ENCODE results near the gene OR6M1. TPM values are rescaled to one million over a fixed set of nuclear protein-coding genes. Genes with fewer than 3 reads are reported as not detected.

Gene OR6M1
- polyA plus RNA-seq, 1 of the 3 experiments (the other 2 are of a cell fraction), result not detected

DNA sequence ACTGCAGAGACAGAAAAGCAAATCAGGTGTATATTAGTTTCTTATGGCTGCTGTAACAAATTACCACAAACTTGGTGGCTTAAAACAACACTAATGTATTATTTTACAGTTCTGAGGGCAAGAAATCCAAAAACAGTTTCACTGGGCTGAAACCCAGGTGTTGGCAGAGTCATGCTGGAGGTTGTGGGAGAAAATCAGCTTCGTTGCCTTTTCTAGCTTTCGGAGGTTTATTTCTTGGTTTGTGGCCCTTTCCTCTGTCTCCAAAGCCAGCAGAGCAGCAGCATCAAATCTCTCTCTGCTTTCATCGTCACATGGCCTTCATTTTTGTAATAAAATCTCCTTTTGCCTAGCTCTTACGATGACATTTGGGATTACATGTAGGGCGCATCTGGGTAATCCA, 33.0 kb upstream of the OR6M1 start:
- H3F3A ChIP-seq (replicated peaks; ENCODE audit: insufficient read depth), result no peaks in the 10 kb centered on the region
- CTCF ChIA-PET, result no interaction called here
- no peak overlapping the region for H3K27ac ChIP-seq (ENCODE audit: low read depth in 2 of 2, low read length in 1 of 2)

More for the DNA sequence above, 33.0 kb upstream of the OR6M1 start:
- DNase-seq, result no peak
- 17% methylated on average over 5 of the region's 5 CpGs for WGBS (ENCODE audit: low lambda C conversion rate)
- H4K20me1 ChIP-seq (ENCODE audit: insufficient read depth), result no peaks in the 10 kb centered on the region
- no peaks in the 10 kb centered on the region; the same call in 1 of the 2 replicates for H3K27me3 ChIP-seq (ENCODE audit: insufficient read depth)
- no peaks in the 10 kb centered on the region for H3K9me3 ChIP-seq
- H3K36me3 ChIP-seq (replicated peaks in 1 of 2; ENCODE audit: control insufficient read depth in 1 of 2, insufficient read depth in 2 of 2, low read length in 1 of 2), result no peaks in the 10 kb centered on the region
- H2AFZ ChIP-seq (ENCODE audit: low read depth), result no peak overlapping the region
- H3K4me1 ChIP-seq (ENCODE audit: control insufficient read depth in 1 of 2, insufficient read depth in 2 of 2, low read depth in 1 of 2, low read length in 1 of 2), result no peaks in the 10 kb centered on the region
- H3K9ac ChIP-seq, result no peak overlapping the region
- no peak overlapping the region for H3K4me3 ChIP-seq (ENCODE audit: low read depth in 2 of 2, low read length in 1 of 2)
- TF ChIP-seq FOXJ3 (CRISPR knock-in tag; IDR thresholded peaks at IDR 0.05) (no peak), TAF1 (IDR thresholded peaks at IDR 0.05; ENCODE audit: borderline replicate concordance, low read depth, low read length) (no peak), FOSL2 (IDR thresholded peaks at IDR 0.05; ENCODE audit: borderline replicate concordance, low read depth) (no peak), REST (IDR thresholded peaks at IDR 0.05; ENCODE audit: low read depth, low read length) (no peak), GABPA (IDR thresholded peaks at IDR 0.05; ENCODE audit: low read depth) (no peak), MEF2A (IDR thresholded peaks at IDR 0.05; ENCODE audit: borderline replicate concordance, low read depth) (no peak), CHD2 (IDR thresholded peaks at IDR 0.05; ENCODE audit: low read length, partially characterized antibody) (no peak), YY1 (IDR thresholded peaks at IDR 0.05; ENCODE audit: low read depth) (no peak), TCF12 (IDR thresholded peaks at IDR 0.05) (no peak), USF1 (IDR thresholded peaks at IDR 0.05; ENCODE audit: borderline replicate concordance, low read depth) (no peak), SIN3A (IDR thresholded peaks at IDR 0.05; ENCODE audit: borderline replicate concordance, low read depth, low read length) (no peak), JUND (IDR thresholded peaks at IDR 0.05) (no peak)
- TF ChIP-seq, protein P1, sequence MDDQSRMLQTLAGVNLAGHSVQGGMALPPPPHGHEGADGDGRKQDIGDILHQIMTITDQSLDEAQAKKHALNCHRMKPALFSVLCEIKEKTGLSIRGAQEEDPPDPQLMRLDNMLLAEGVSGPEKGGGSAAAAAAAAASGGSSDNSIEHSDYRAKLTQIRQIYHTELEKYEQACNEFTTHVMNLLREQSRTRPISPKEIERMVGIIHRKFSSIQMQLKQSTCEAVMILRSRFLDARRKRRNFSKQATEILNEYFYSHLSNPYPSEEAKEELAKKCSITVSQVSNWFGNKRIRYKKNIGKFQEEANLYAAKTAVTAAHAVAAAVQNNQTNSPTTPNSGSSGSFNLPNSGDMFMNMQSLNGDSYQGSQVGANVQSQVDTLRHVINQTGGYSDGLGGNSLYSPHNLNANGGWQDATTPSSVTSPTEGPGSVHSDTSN (IDR thresholded peaks at IDR 0.05), result no peak
- H3K9me2 ChIP-seq, result no peaks in the 10 kb centered on the region
- POLR2A ChIA-PET, result no interaction called here
- H3K4me2 ChIP-seq, result no peak overlapping the region
- no peaks in the 10 kb centered on the region for H3K79me2 ChIP-seq (ENCODE audit: insufficient read depth)
